ENCODE data around the gene HPS1.

HPS1 gene

GRCh38 chr10:98445200-98445812, 1.4 kb downstream of the HPS1 start:
- Histone ChIP-seq H3K27ac (ENCODE audit: low read length) (peak overlapping the region; percentile 94), H3K27me3 (ENCODE audit: low read depth, low read length) (no peaks in the 10 kb centered on the region), H3K36me3 (ENCODE audit: control insufficient read depth in 1 of 2, insufficient read depth in 2 of 2, low read length in 2 of 2) (peaks cover 20 to 25% of the 10 kb centered on the region in 2 donors), H3K4me1 (ENCODE audit: control insufficient read depth in 1 of 2, insufficient read depth in 2 of 2, low read length in 2 of 2) (peaks cover 0 to 4% of the 10 kb centered on the region in 2 donors), H3K4me3 (ENCODE audit: low read depth in 1 of 2, low read length in 2 of 2) (peak overlapping the region; percentile 81 to 91), H3K9me3 (ENCODE audit: control insufficient read depth in 1 of 2, low read length in 2 of 2) (no peaks in the 10 kb centered on the region)

GRCh38 chr10:98444314-98445006, 2.3 kb downstream of the HPS1 start:
- Histone ChIP-seq H3K4me1 (ENCODE audit: control insufficient read depth in 1 of 2, insufficient read depth in 2 of 2, low read length in 2 of 2) (peaks cover 0 to 4% of the 10 kb centered on the region in 2 donors), H3K4me3 (ENCODE audit: low read depth in 1 of 2, low read length in 2 of 2) (no peak overlapping the region), H3K9me3 (ENCODE audit: control insufficient read depth in 1 of 2, low read length in 2 of 2) (no peaks in the 10 kb centered on the region), H3K36me3 (ENCODE audit: control insufficient read depth in 1 of 2, insufficient read depth in 2 of 2, low read length in 2 of 2) (peaks cover 20 to 26% of the 10 kb centered on the region in 2 donors), H3K27ac (ENCODE audit: low read length) (no peak overlapping the region), H3K27me3 (ENCODE audit: low read depth, low read length) (no peaks in the 10 kb centered on the region)

- Histone ChIP-seq H3K4me1 (ENCODE audit: control insufficient read depth in 1 of 2, insufficient read depth in 2 of 2, low read length in 2 of 2) (no peaks in the 10 kb centered on the region), H3K27me3 (ENCODE audit: low read depth, low read length) (no peaks in the 10 kb centered on the region), H3K9me3 (ENCODE audit: control insufficient read depth in 1 of 2, low read length in 2 of 2) (no peaks in the 10 kb centered on the region), H3K27ac (ENCODE audit: low read length) (no peak overlapping the region), H3K36me3 (ENCODE audit: control insufficient read depth in 1 of 2, insufficient read depth in 2 of 2, low read length in 2 of 2) (peaks cover 33 to 62% of the 10 kb centered on the region in 2 donors), H3K4me3 (ENCODE audit: low read depth in 1 of 2, low read length in 2 of 2) (no peak overlapping the region)
Measured at GRCh38 chr10:98438715-98439114, 8.0 kb downstream of the HPS1 start.

GRCh38 chr10:98436704-98437103, 10.0 kb downstream of the HPS1 start:
- H3K27ac ChIP-seq (ENCODE audit: low read length): no peak overlapping the region
- H3K36me3 ChIP-seq (ENCODE audit: control insufficient read depth in 1 of 2, insufficient read depth in 2 of 2, low read length in 2 of 2): peaks cover 33 to 70% of the 10 kb centered on the region in 2 donors
- H3K4me3 ChIP-seq (ENCODE audit: low read depth in 1 of 2, low read length in 2 of 2): no peak overlapping the region
- H3K27me3 ChIP-seq (ENCODE audit: low read depth, low read length): no peaks in the 10 kb centered on the region
- H3K4me1 ChIP-seq (ENCODE audit: control insufficient read depth in 1 of 2, insufficient read depth in 2 of 2, low read length in 2 of 2): no peaks in the 10 kb centered on the region
- H3K9me3 ChIP-seq (ENCODE audit: control insufficient read depth in 1 of 2, low read length in 2 of 2): peaks cover 0 to 9% of the 10 kb centered on the region in 2 donors

- Histone ChIP-seq H3K27me3 (ENCODE audit: low read depth, low read length) (no peaks in the 10 kb centered on the region), H3K9me3 (ENCODE audit: control insufficient read depth in 1 of 2, low read length in 2 of 2) (peaks cover 0 to 9% of the 10 kb centered on the region in 2 donors), H3K36me3 (ENCODE audit: control insufficient read depth in 1 of 2, insufficient read depth in 2 of 2, low read length in 2 of 2) (peaks cover 39 to 85% of the 10 kb centered on the region in 2 donors), H3K4me1 (ENCODE audit: control insufficient read depth in 1 of 2, insufficient read depth in 2 of 2, low read length in 2 of 2) (no peaks in the 10 kb centered on the region), H3K27ac (ENCODE audit: low read length) (no peak overlapping the region), H3K4me3 (ENCODE audit: low read depth in 1 of 2, low read length in 2 of 2) (no peak overlapping the region)
Measured at GRCh38 chr10:98435178-98435577, 11.6 kb downstream of the HPS1 start.

- Histone ChIP-seq H3K27ac (ENCODE audit: low read length) (no peak overlapping the region), H3K4me3 (ENCODE audit: low read depth in 1 of 2, low read length in 2 of 2) (no peak overlapping the region), H3K4me1 (ENCODE audit: control insufficient read depth in 1 of 2, insufficient read depth in 2 of 2, low read length in 2 of 2) (no peaks in the 10 kb centered on the region), H3K36me3 (ENCODE audit: control insufficient read depth in 1 of 2, insufficient read depth in 2 of 2, low read length in 2 of 2) (peaks cover 42 to 92% of the 10 kb centered on the region in 2 donors), H3K9me3 (ENCODE audit: control insufficient read depth in 1 of 2, low read length in 2 of 2) (peaks cover 0 to 9% of the 10 kb centered on the region in 2 donors), H3K27me3 (ENCODE audit: low read depth, low read length) (no peaks in the 10 kb centered on the region)
Measured at GRCh38 chr10:98433881-98434732, 12.6 kb downstream of the HPS1 start.

- Histone ChIP-seq H3K27ac (ENCODE audit: low read length) (no peak overlapping the region), H3K9me3 (ENCODE audit: control insufficient read depth in 1 of 2, low read length in 2 of 2) (peaks cover 0 to 9% of the 10 kb centered on the region in 2 donors), H3K4me3 (ENCODE audit: low read depth in 1 of 2, low read length in 2 of 2) (no peak overlapping the region), H3K36me3 (ENCODE audit: control insufficient read depth in 1 of 2, insufficient read depth in 2 of 2, low read length in 2 of 2) (peaks cover 44 to 90% of the 10 kb centered on the region in 2 donors), H3K27me3 (ENCODE audit: low read depth, low read length) (no peaks in the 10 kb centered on the region), H3K4me1 (ENCODE audit: control insufficient read depth in 1 of 2, insufficient read depth in 2 of 2, low read length in 2 of 2) (no peaks in the 10 kb centered on the region)
Measured at GRCh38 chr10:98433371-98433770, 13.4 kb downstream of the HPS1 start.

- Histone ChIP-seq H3K9me3 (ENCODE audit: control insufficient read depth in 1 of 2, low read length in 2 of 2) (peaks cover 0 to 9% of the 10 kb centered on the region in 2 donors), H3K27ac (ENCODE audit: low read length) (no peak overlapping the region), H3K36me3 (ENCODE audit: control insufficient read depth in 1 of 2, insufficient read depth in 2 of 2, low read length in 2 of 2) (peaks cover 50 to 90% of the 10 kb centered on the region in 2 donors), H3K4me1 (ENCODE audit: control insufficient read depth in 1 of 2, insufficient read depth in 2 of 2, low read length in 2 of 2) (no peaks in the 10 kb centered on the region), H3K27me3 (ENCODE audit: low read depth, low read length) (no peaks in the 10 kb centered on the region), H3K4me3 (ENCODE audit: low read depth in 1 of 2, low read length in 2 of 2) (no peak overlapping the region)
Measured at GRCh38 chr10:98432330-98432729, 14.4 kb downstream of the HPS1 start.

- Histone ChIP-seq H3K4me1 (ENCODE audit: control insufficient read depth in 1 of 2, insufficient read depth in 2 of 2, low read length in 2 of 2) (no peaks in the 10 kb centered on the region), H3K27ac (ENCODE audit: low read length) (no peak overlapping the region), H3K9me3 (ENCODE audit: control insufficient read depth in 1 of 2, low read length in 2 of 2) (peaks cover 0 to 9% of the 10 kb centered on the region in 2 donors), H3K36me3 (ENCODE audit: control insufficient read depth in 1 of 2, insufficient read depth in 2 of 2, low read length in 2 of 2) (peaks cover 50 to 84% of the 10 kb centered on the region in 2 donors), H3K27me3 (ENCODE audit: low read depth, low read length) (no peaks in the 10 kb centered on the region), H3K4me3 (ENCODE audit: low read depth in 1 of 2, low read length in 2 of 2) (no peak overlapping the region)
Measured at GRCh38 chr10:98431016-98431415, 15.7 kb downstream of the HPS1 start.

- Histone ChIP-seq H3K4me1 (ENCODE audit: control insufficient read depth in 1 of 2, insufficient read depth in 2 of 2, low read length in 2 of 2) (no peaks in the 10 kb centered on the region), H3K4me3 (ENCODE audit: low read depth in 1 of 2, low read length in 2 of 2) (no peak overlapping the region), H3K27ac (ENCODE audit: low read length) (no peak overlapping the region), H3K36me3 (ENCODE audit: control insufficient read depth in 1 of 2, insufficient read depth in 2 of 2, low read length in 2 of 2) (peaks cover 46 to 84% of the 10 kb centered on the region in 2 donors), H3K9me3 (ENCODE audit: control insufficient read depth in 1 of 2, low read length in 2 of 2) (peaks cover 0 to 9% of the 10 kb centered on the region in 2 donors), H3K27me3 (ENCODE audit: low read depth, low read length) (no peaks in the 10 kb centered on the region)
Measured at GRCh38 chr10:98430427-98430826, 16.3 kb downstream of the HPS1 start.
